ENCODE results near the gene ELMO3.

DNA sequence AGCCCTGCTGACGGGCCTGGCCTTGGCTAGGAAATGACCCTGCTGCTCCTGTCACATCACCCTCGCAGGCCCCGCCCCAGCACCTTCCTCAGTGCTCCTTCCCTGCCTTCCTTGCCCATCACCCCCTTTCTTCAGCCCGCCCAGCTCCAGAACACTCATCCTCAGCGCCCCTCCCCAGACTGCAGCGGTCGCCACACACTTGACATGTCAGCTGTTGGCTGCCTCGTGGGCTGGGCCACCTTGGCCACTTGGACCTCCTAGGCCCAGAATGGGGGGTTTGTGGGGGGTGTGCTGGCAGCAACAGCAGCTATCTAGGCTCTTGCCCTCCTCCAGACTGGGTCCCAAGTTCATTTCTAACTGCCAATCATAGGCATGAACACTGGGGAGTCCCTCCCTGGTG, 10.6 kb downstream of the ELMO3 start:
- TF ChIP-seq, protein P1, sequence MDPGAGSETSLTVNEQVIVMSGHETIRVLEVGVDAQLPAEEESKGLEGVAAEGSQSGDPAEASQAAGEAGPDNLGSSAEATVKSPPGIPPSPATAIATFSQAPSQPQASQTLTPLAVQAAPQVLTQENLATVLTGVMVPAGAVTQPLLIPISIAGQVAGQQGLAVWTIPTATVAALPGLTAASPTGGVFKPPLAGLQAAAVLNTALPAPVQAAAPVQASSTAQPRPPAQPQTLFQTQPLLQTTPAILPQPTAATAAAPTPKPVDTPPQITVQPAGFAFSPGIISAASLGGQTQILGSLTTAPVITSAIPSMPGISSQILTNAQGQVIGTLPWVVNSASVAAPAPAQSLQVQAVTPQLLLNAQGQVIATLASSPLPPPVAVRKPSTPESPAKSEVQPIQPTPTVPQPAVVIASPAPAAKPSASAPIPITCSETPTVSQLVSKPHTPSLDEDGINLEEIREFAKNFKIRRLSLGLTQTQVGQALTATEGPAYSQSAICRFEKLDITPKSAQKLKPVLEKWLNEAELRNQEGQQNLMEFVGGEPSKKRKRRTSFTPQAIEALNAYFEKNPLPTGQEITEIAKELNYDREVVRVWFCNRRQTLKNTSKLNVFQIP (CRISPR knock-in tag; IDR thresholded peaks at IDR 0.05; ENCODE audit: borderline replicate concordance, low read depth) = no peak
- TF ChIP-seq GLIS3 (CRISPR knock-in tag; IDR thresholded peaks at IDR 0.05) (no peak), ZNF565 (CRISPR knock-in tag; conservative IDR thresholded peaks at IDR 0.05; ENCODE audit: low read depth) (no peak), ZNF70 (CRISPR knock-in tag; IDR thresholded peaks at IDR 0.05) (no peak), PPARA (CRISPR knock-in tag; IDR thresholded peaks at IDR 0.05; ENCODE audit: borderline replicate concordance) (no peak), TCF4 (CRISPR knock-in tag; IDR thresholded peaks at IDR 0.05; ENCODE audit: borderline replicate concordance) (no peak)

All from SK-N-SH treated with all-trans-retinoic acid at 6 μM for 48 hours (cell line).